Adrenal gland (tissue), 12 donors: ENCODE results near the gene VPS9D1. TPM values are rescaled to one million over a fixed set of nuclear protein-coding genes. Genes with fewer than 3 reads are reported as not detected.

Source experiments
- DNase-seq, 7 donors: peaks; one replicate each; pipeline ENCODE4 v3.0.0-alpha.2; 2019 to 2020
- H3K27ac ChIP-seq, 5 donors: fragments of 200-600 bp; sonication (generic) in 4 of 5; 1 replicate in 3 of 5; 2 replicates in 2 of 5; pipeline versions ENCODE4 v1.5.1 to v1.8.0; 2016 to 2020; ENCODE audit warnings: mild to moderate bottlenecking in 1 of 5
- H3K27me3 ChIP-seq: fragments of 200-600 bp; 2 replicates; pipeline ENCODE4 v1.8.0; 2021
- H3K36me3 ChIP-seq, 2 donors: fragments of 200-600 bp; replicated peaks in 1 of 2; 1 replicate in 1 of 2; 2 replicates in 1 of 2; pipeline versions ENCODE4 v1.5.1 to v1.8.0; 2018 to 2022
- H3K4me1 ChIP-seq, 2 donors: fragments of 200-600 bp; replicated peaks in 1 of 2; 1 replicate in 1 of 2; 2 replicates in 1 of 2; pipeline versions ENCODE4 v1.5.1 to v1.8.0; 2018 to 2021
- H3K4me3 ChIP-seq, 4 donors: fragments of 200-600 bp; sonication (generic) in 3 of 4; one replicate each; pipeline ENCODE4 v1.5.1; 2016 to 2018
- H3K9me3 ChIP-seq, 3 donors: fragments of 200-600 bp; sonication (generic) in 1 of 3; replicated peaks in 1 of 3; 1 replicate in 2 of 3; 2 replicates in 1 of 3; pipeline versions ENCODE4 v1.5.1 to v1.8.0; 2016 to 2021
- POLR2A ChIP-seq, 2 donors: fragments of 450-650 bp; IDR thresholded peaks; one replicate each; pipeline ENCODE4 v1.6.1; 2017; ENCODE audit warnings: antibody characterized with exemption in 2 of 2, mild to moderate bottlenecking in 2 of 2, moderate library complexity in 1 of 2
- WGBS, 4 donors: extraction: QIAGEN DNeasy Blood & Tissue Kit in 2 of 4; methylation state at CpG; one replicate each; pipeline versions ENCODE4 v1.1.5 to v1.1.7; 2013 to 2017; 5-methylcytosine and 5-hydroxymethylcytosine counted together
- intact Hi-C, 2 donors: fragments of 100-400 bp; cut with DNase I; formaldehyde crosslinking; loops; one replicate each; pipeline versions ENCODE4 v1.14.1 to v1.15.0; 2022 to 2023
- polyA plus RNA-seq, 3 donors: library from polyadenylated mRNA; stranded (reverse); fragments of 200-250 nt in 2 of 3; fragments of 350-450 nt in 1 of 3; fragmentation: Illumina TruSeq in 1 of 3; extraction: RNeasy Lipid Tissue Mini Kit (QIAGEN cat#74804) in 1 of 3; gene quantifications; one replicate each; pipeline ENCODE4 v1.2.3, GENCODE V29; 2013 to 2014
- total RNA-seq, 9 donors: library from RNA; depleted of rRNA in 4 of 9; stranded (reverse); fragments of >200 nt in 4 of 9; fragments of 120-200 nt in 1 of 9; fragmentation: NEBNext Ultra II Directional in 1 of 9; extraction: Animal tissue kit (Norgen Biotek cat#: 25700) in 1 of 9; gene quantifications; one replicate each; pipeline versions ENCODE4 v1.1.0 to v1.2.4, GENCODE V29; 2013 to 2023
- TF ChIP-seq, protein P1 (sequence below), 6 experiments: fragments of 450-650 bp in 4 of 6; fragments of 200-600 bp in 2 of 6; sonication (generic) in 1 of 6; IDR thresholded peaks; 1 replicate in 5 of 6; 2 replicates in 1 of 6; pipeline versions ENCODE4 v1.5.1 to v1.8.0; 2016 to 2021; ENCODE audit warnings: antibody characterized with exemption in 6 of 6, mild to moderate bottlenecking in 2 of 6, moderate library complexity in 1 of 6
- donor health status: healthy with polysubstance abuse.
- donor health status: Bipolar disorder and iron deficiency.
- donor health status: DM: yes; HTN: yes; CAD: no.
- donor health status: DM: no; HTN: no; CAD: no.
- donor health status: DM: no; HTN: no; CAD: no.
- donor health status: DM: yes; HTN: yes; CAD: no.

VPS9D1 gene
- total and polyA plus RNA-seq, 12 donors, result 3.9 to 102 (median 23.2) TPM

DNA sequence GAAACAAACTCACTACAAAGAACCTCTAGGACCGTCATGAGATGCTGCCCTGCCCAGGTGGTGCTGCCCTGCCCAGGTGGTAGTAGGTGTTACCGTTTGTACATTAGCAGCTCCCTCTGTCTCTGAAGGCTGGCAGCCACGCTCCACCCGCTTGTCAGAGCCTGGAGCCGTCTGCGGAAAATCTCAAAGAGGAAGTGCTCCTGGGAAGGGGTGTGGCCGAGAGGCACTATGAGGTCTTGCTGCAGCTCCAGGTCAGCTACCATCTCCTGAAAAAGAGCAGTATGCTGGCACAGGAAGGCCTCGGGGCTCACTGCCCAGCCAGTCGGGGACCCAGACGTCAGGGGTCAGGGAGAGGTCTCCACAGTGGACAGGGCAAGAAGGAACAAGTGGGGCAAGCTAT is 28.9 kb upstream of the VPS9D1 start:
- Histone ChIP-seq H3K27me3 (no peaks in the 10 kb centered on the region), H3K4me3 (no peak overlapping the region), H3K27ac (no peak overlapping the region), H3K4me1 (no peaks in the 10 kb centered on the region), H3K9me3 (no peaks in the 10 kb centered on the region), H3K36me3 (no peaks in the 10 kb centered on the region)
- intact Hi-C loops, result loop anchor here (5.0 to 10.0 kb wide), 2 partner anchors 113 to 115 kb away; no protein-coding TSS in a partner anchor
- 63 to 78% (median 73%) methylated on average over 10 of the region's 10 CpGs for WGBS, 4 donors
- TF ChIP-seq, protein P1, sequence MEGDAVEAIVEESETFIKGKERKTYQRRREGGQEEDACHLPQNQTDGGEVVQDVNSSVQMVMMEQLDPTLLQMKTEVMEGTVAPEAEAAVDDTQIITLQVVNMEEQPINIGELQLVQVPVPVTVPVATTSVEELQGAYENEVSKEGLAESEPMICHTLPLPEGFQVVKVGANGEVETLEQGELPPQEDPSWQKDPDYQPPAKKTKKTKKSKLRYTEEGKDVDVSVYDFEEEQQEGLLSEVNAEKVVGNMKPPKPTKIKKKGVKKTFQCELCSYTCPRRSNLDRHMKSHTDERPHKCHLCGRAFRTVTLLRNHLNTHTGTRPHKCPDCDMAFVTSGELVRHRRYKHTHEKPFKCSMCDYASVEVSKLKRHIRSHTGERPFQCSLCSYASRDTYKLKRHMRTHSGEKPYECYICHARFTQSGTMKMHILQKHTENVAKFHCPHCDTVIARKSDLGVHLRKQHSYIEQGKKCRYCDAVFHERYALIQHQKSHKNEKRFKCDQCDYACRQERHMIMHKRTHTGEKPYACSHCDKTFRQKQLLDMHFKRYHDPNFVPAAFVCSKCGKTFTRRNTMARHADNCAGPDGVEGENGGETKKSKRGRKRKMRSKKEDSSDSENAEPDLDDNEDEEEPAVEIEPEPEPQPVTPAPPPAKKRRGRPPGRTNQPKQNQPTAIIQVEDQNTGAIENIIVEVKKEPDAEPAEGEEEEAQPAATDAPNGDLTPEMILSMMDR (IDR thresholded peaks at IDR 0.05), result no peak
- no peak for TF ChIP-seq POLR2A (IDR thresholded peaks at IDR 0.05)
- peak in 3 of 7 donors; percentile 28 to 62 (median 41) for DNase-seq

DNA sequence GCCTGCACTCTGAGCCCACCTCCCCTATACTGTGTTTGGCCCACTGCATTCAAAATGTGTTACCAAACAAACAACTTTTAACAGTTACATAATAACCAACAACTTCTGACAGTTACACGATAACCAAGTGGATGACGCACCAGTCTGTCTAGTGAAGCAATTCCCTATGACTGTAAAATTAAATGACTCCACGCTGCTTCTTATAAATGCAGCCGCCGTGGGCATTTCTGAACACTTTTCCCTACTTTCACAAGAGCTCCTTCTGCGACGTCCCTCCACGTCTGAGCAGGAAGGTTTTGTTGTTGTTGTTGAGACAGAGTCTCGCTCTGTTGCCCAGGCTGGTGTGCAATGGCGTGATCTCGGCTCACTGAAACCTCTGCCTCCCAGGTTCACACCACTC is 28.2 kb upstream of the VPS9D1 start:
- DNase-seq, result no peak
- WGBS, 4 donors, result 95 to 97% (median 96%) methylated on average over 11 of the region's 11 CpGs
- Histone ChIP-seq H3K9me3 (no peaks in the 10 kb centered on the region), H3K27me3 (no peaks in the 10 kb centered on the region), H3K36me3 (no peaks in the 10 kb centered on the region), H3K4me1 (no peaks in the 10 kb centered on the region), H3K27ac (no peak overlapping the region), H3K4me3 (no peak overlapping the region)
- TF ChIP-seq, protein P1 (IDR thresholded peaks at IDR 0.05), result no peak
- TF ChIP-seq POLR2A (IDR thresholded peaks at IDR 0.05), result no peak
- intact Hi-C loops, result loop anchor here in 1 of 2 donors (10.0 kb wide), 1 partner anchor 116 kb away; no protein-coding TSS in a partner anchor

DNA sequence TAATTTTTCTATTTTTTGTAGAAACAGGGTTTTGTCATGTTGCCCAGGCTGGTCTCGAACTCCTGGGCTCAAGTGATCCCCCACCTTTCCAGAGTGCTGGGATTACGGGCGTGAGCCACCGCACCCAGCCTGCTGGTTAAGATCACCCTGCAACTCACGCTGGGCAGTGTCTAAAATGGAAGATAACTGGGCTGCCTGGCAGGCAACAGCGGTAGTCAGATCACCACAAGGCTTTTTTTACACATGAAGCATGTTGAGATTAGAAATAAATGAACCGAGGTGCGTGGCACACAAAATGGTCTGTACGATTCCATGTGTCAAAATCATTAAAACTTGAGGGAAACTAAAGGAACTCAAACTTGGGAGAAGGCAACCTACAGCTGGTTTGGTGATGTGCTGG is 27.4 kb upstream of the VPS9D1 start:
- 90 to 97% (median 96%) methylated on average over 9 of the region's 9 CpGs for WGBS, 4 donors
- intact Hi-C loops, result loop anchor here in 1 of 2 donors (10.0 kb wide), 1 partner anchor 117 kb away; no protein-coding TSS in a partner anchor
- Histone ChIP-seq H3K4me3 (no peak overlapping the region), H3K27ac (no peak overlapping the region), H3K9me3 (no peaks in the 10 kb centered on the region), H3K36me3 (no peaks in the 10 kb centered on the region), H3K27me3 (no peaks in the 10 kb centered on the region), H3K4me1 (no peaks in the 10 kb centered on the region)
- DNase-seq, result no peak
- TF ChIP-seq, protein P1 (IDR thresholded peaks at IDR 0.05), result no peak
- no peak for TF ChIP-seq POLR2A (IDR thresholded peaks at IDR 0.05)

DNA sequence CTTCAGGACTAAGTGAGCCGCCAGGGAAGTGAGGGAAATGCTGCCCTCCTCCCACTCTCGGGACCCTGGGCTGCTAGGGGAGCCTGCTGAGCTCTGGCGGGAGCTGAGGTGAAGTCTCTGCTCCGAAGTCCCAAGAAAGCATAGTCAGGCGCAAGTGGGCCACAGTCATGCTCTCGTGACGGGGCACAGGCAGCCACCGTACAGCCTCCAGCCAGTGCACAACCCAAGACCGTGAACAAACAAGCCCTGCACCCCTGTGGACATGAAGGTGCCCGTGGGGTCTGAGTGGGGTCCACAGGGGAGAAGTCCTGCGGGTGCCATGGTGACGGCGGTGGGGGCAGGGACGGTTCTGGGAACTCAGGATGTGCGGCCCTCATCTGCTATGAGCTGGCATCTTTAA is 25.3 kb upstream of the VPS9D1 start:
- no peaks in the 10 kb centered on the region for H3K27me3 ChIP-seq
- no peak overlapping the region for H3K27ac ChIP-seq
- no peak for TF ChIP-seq POLR2A (IDR thresholded peaks at IDR 0.05)
- TF ChIP-seq, protein P1 (IDR thresholded peaks at IDR 0.05), result no peak
- no peaks in the 10 kb centered on the region for H3K9me3 ChIP-seq
- no peaks in the 10 kb centered on the region for H3K36me3 ChIP-seq
- 88 to 100% (median 95%) methylated on average over 1 to 15 of the region's 15 CpGs for WGBS, 4 donors
- DNase-seq, result no peak
- H3K4me1 ChIP-seq, result no peaks in the 10 kb centered on the region
- H3K4me3 ChIP-seq, result no peak overlapping the region
- intact Hi-C loops, result loop anchor here in 1 of 2 donors (10.0 kb wide), 1 partner anchor 119 kb away; no protein-coding TSS in a partner anchor
